OCI-LY7 (cell line): ENCODE measurements around the gene STIP1. TPM values are rescaled to one million over a fixed set of nuclear protein-coding genes. Genes with fewer than 3 reads are reported as not detected.

Source experiments
- BruUV-seq: library from RNA; stranded (reverse); fragments of 400-500 nt; replicated peaks from 2 replicates; lab custom pipeline; 2021; lab: Mats Ljungman, UMichigan
- CTCF ChIA-PET: fragments of 300-600 bp; sonication (Branson Sonifier 250); formaldehyde crosslinking; loops from one replicate; lab custom pipeline; 2022; ENCODE audit warnings: antibody characterized with exemption; ENCODE audit not compliant: unreplicated experiment; lab: Charles Lee
- POLR2A ChIA-PET: fragments of 300-600 bp; sonication (Branson Sonifier 250); formaldehyde crosslinking; loops from one replicate; lab custom pipeline; 2022; ENCODE audit warnings: antibody characterized with exemption; lab: Charles Lee
- DNase-seq: peaks from one replicate; pipeline ENCODE4 v3.0.0-alpha.2; 2015; ENCODE audit warnings: low spot score
- H2AFZ ChIP-seq: fragments of 200-600 bp; sonication (generic), shearing (Covaris generic); 2 replicates; pipeline ENCODE4 v1.6.1; 2014; ENCODE audit warnings: mild to moderate bottlenecking, antibody characterized with exemption, low read length, moderate library complexity
- H3K27ac ChIP-seq: fragments of 200-600 bp; sonication (generic); 2 replicates; pipeline ENCODE4 v1.5.1; 2014; ENCODE audit warnings: mixed run types, low read depth, mild to moderate bottlenecking, moderate library complexity, low read length, inconsistent platforms; ENCODE audit not compliant: poor library complexity, severe bottlenecking
- H3K36me3 ChIP-seq: fragments of 200-600 bp; sonication (generic); 2 replicates; pipeline ENCODE4 v1.6.1; 2014; ENCODE audit warnings: mild to moderate bottlenecking, antibody characterized with exemption, low read length, moderate library complexity, mixed read lengths; ENCODE audit not compliant: insufficient read depth
- H3K4me1 ChIP-seq: fragments of 200-600 bp; sonication (generic); 2 replicates; pipeline ENCODE4 v1.5.1; 2014; ENCODE audit warnings: mild to moderate bottlenecking, low read length; ENCODE audit not compliant: insufficient read depth, poor library complexity, severe bottlenecking
- H3K4me2 ChIP-seq: fragments of 200-600 bp; sonication (generic); 2 replicates; pipeline ENCODE4 v1.6.1; 2014; ENCODE audit warnings: mild to moderate bottlenecking, low read length
- H3K4me3 ChIP-seq: fragments of 200-600 bp; sonication (generic); 2 replicates; pipeline ENCODE4 v1.5.1; 2014; ENCODE audit warnings: mild to moderate bottlenecking, low read depth, low read length; ENCODE audit not compliant: poor library complexity, severe bottlenecking
- H3K79me2 ChIP-seq: fragments of 200-600 bp; sonication (generic); 2 replicates; pipeline ENCODE4 v1.6.1; 2016; ENCODE audit warnings: low read depth, mild to moderate bottlenecking, low read length, moderate library complexity, mixed read lengths; ENCODE audit not compliant: insufficient read depth
- H3K9me2 ChIP-seq: fragments of 200-600 bp; sonication (generic); 2 replicates; pipeline ENCODE4 v1.6.1; 2016; ENCODE audit warnings: mild to moderate bottlenecking, low read length, mixed read lengths; ENCODE audit not compliant: insufficient read depth
- H3K9me3 ChIP-seq: fragments of 200-600 bp; sonication (generic); 2 replicates; pipeline ENCODE4 v1.6.1; 2014; ENCODE audit warnings: mild to moderate bottlenecking, mixed run types, low read length, mixed read lengths
- H4K20me1 ChIP-seq: fragments of 200-600 bp; sonication (generic); 2 replicates; pipeline ENCODE4 v1.6.1; 2014; ENCODE audit warnings: mild to moderate bottlenecking, antibody characterized with exemption, low read length, moderate library complexity, mixed read lengths; ENCODE audit not compliant: insufficient read depth
- EZH2phosphoT487 ChIP-seq: fragments of 200-600 bp; sonication (generic); IDR thresholded peaks from 2 replicates; pipeline ENCODE4 v1.6.1; 2018; ENCODE audit warnings: low read depth, borderline replicate concordance, mild to moderate bottlenecking, mixed run types, antibody characterized with exemption, low read length, moderate library complexity, mixed read lengths
- intact Hi-C: fragments of 100-400 bp; cut with micrococcal nuclease; formaldehyde crosslinking; loops from one replicate; pipeline ENCODE4 v1.10.0; 2022; ENCODE audit not compliant: unreplicated experiment
- total RNA-seq, 2 experiments: library from RNA; depleted of rRNA in 1 of 2; stranded (reverse); fragments of >200 nt in 1 of 2; shearing (Covaris generic) in 1 of 2; gene quantifications; 2 replicates each; pipeline ENCODE4 v1.2.3, GENCODE V29; 2014 to 2022
- TF ChIP-seq, protein P1 (sequence below): fragments of 200-600 bp; sonication (generic); conservative IDR thresholded peaks from 2 replicates; pipeline ENCODE4 v1.5.1; 2014; ENCODE audit warnings: mild to moderate bottlenecking, antibody characterized with exemption, low read length, moderate library complexity, mixed read lengths

STIP1 gene
- total RNA-seq, 2 experiments from 2014 or later: 240 to 271 TPM

DNA sequence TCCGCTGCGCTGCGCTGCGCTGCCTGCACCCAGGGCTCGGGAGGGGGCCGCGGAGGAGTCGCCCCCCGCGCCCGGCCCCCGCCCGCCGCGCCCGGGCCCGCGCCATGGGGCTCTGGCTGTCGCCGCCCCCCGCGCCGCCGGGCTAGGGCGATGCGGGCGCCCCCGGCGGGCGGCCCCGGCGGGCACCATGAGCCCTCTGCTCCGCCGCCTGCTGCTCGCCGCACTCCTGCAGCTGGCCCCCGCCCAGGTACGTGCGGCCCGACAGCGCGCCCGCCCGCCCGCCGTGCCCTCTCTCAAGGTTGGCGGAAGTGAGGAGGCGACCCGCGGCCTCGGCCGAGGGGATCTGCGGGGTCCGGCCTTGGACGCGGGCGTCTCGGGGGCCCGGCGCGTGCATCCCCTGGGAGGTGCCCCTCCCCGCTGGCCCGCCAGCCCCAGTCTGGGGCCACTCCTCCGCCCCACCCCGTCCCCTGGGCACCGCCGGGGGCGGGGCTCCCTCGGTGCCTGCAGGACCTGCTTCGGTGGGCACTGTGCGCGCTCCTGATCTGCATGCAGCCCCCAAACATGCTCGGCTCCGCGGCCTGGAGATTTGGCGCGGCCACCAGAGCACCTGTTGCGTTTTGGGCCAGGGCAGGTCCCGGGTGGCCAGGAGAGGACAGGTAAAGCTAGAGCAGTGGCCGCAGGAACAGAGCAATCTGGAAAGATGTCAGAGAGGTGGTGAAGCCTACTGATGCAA, 48.8 kb downstream of the STIP1 start:
- CTCF ChIA-PET: no interaction called here
- POLR2A ChIA-PET: interaction anchor here (0.6 kb wide), 1 partner anchor 77 kb away, joined by 4 read pairs; no protein-coding TSS in a partner anchor
- H3K9me2 ChIP-seq: no peaks in the 10 kb centered on the region

GRCh38 chr11:64235437-64236161, 49.6 kb downstream of the STIP1 start:
- CTCF ChIA-PET: interaction anchor here (1.1 kb wide), 1 partner anchor 36 kb away, joined by 5 read pairs; no protein-coding TSS in a partner anchor

More for the DNA sequence above, 48.8 kb downstream of the STIP1 start:
- peak overlapping the region; percentile 18; the same call in 1 of the 2 replicates for H2AFZ ChIP-seq
- DNase-seq: peak; percentile 72
- TF ChIP-seq EZH2phosphoT487: no peak
- TF ChIP-seq, protein P1, sequence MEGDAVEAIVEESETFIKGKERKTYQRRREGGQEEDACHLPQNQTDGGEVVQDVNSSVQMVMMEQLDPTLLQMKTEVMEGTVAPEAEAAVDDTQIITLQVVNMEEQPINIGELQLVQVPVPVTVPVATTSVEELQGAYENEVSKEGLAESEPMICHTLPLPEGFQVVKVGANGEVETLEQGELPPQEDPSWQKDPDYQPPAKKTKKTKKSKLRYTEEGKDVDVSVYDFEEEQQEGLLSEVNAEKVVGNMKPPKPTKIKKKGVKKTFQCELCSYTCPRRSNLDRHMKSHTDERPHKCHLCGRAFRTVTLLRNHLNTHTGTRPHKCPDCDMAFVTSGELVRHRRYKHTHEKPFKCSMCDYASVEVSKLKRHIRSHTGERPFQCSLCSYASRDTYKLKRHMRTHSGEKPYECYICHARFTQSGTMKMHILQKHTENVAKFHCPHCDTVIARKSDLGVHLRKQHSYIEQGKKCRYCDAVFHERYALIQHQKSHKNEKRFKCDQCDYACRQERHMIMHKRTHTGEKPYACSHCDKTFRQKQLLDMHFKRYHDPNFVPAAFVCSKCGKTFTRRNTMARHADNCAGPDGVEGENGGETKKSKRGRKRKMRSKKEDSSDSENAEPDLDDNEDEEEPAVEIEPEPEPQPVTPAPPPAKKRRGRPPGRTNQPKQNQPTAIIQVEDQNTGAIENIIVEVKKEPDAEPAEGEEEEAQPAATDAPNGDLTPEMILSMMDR: no peak
- H3K9me3 ChIP-seq: no peaks in the 10 kb centered on the region
- peaks cover 52% of the 10 kb centered on the region for H3K4me1 ChIP-seq
- H3K27ac ChIP-seq: peak overlapping the region; percentile 33
- H3K4me3 ChIP-seq: peak overlapping the region; percentile 74
- H4K20me1 ChIP-seq: no peaks in the 10 kb centered on the region
- H3K79me2 ChIP-seq: no peaks in the 10 kb centered on the region; the same call in 1 of the 2 replicates
- intact Hi-C loops: no loop called here
- H3K36me3 ChIP-seq: peaks cover 18% of the 10 kb centered on the region
- no TSS peak for BruUV-seq
- H3K4me2 ChIP-seq: peak overlapping the region; percentile 82

More at GRCh38 chr11:64235437-64236161, 49.6 kb downstream of the STIP1 start:
- H3K9me2 ChIP-seq: no peaks in the 10 kb centered on the region
- no peaks in the 10 kb centered on the region; the same call in 1 of the 2 replicates for H3K79me2 ChIP-seq
- H3K4me2 ChIP-seq: peak overlapping the region; percentile 82
- no peaks in the 10 kb centered on the region for H4K20me1 ChIP-seq
- peaks cover 57% of the 10 kb centered on the region for H3K4me1 ChIP-seq
- H3K27ac ChIP-seq: peak overlapping the region; percentile 33
- H3K4me3 ChIP-seq: peak overlapping the region; percentile 74
- BruUV-seq: no TSS peak
- no peak overlapping the region for H2AFZ ChIP-seq
- no peak for TF ChIP-seq EZH2phosphoT487
- TF ChIP-seq, protein P1: no peak
- H3K36me3 ChIP-seq: peaks cover 18% of the 10 kb centered on the region
- intact Hi-C loops: no loop called here
- H3K9me3 ChIP-seq: no peaks in the 10 kb centered on the region
- POLR2A ChIA-PET: interaction anchor here (0.8 kb wide), 1 partner anchor 9 kb away, joined by 3 read pairs; no protein-coding TSS in a partner anchor
- DNase-seq: no peak
